HepG2 (cell line): Measurements from ENCODE around the gene ACSM2B. TPM values are rescaled to one million over a fixed set of nuclear protein-coding genes. Genes with fewer than 3 reads are reported as not detected.

ENCODE experiments used
- ADNP ChIP-seq: sonication (generic); formaldehyde crosslinking; IDR thresholded peaks from 2 replicates; pipeline ENCODE4 v1.4.0; 2020; ENCODE audit warnings: missing genetic modification reagents
- ARNT2 ChIP-seq: sonication (generic); formaldehyde crosslinking; IDR thresholded peaks from 2 replicates; pipeline ENCODE4 v1.8.0; 2022; ENCODE audit warnings: mild to moderate bottlenecking, low read depth, missing genetic modification reagents, moderate library complexity
- EHMT2 ChIP-seq: fragments of 200-600 bp; sonication (generic); IDR thresholded peaks from 2 replicates; pipeline ENCODE4 v1.7.0; 2017; ENCODE audit warnings: antibody characterized with exemption, low read depth, low read length, borderline replicate concordance
- KLF11 ChIP-seq: IDR thresholded peaks from 2 replicates; pipeline ENCODE4 v1.6.1; 2016; ENCODE audit warnings: missing compliant biosample characterization
- KMT2B ChIP-seq: IDR thresholded peaks from 2 replicates; pipeline ENCODE4 v1.6.1; 2016; ENCODE audit warnings: missing genetic modification reagents, missing compliant biosample characterization
- NCOR1 ChIP-seq: fragments of 200-600 bp; sonication (generic); IDR thresholded peaks from 2 replicates; pipeline ENCODE4 v1.7.0; 2017; ENCODE audit warnings: antibody characterized with exemption, low read length, borderline replicate concordance
- NFKB2 ChIP-seq: sonication (generic); formaldehyde crosslinking; IDR thresholded peaks from 2 replicates; pipeline ENCODE4 v1.4.0; 2020; ENCODE audit warnings: missing genetic modification reagents, borderline replicate concordance
- SNRNP70 ChIP-seq: fragments of 200-400 bp; formaldehyde crosslinking; IDR thresholded peaks from 2 replicates; pipeline ENCODE4 v1.6.1; 2017; ENCODE audit warnings: mild to moderate bottlenecking, low read depth, low read length, moderate library complexity
- SOX5 ChIP-seq: IDR thresholded peaks from 2 replicates; pipeline ENCODE4 v1.6.1; 2016; ENCODE audit warnings: borderline replicate concordance
- TOPORS ChIP-seq: sonication (generic); formaldehyde crosslinking; IDR thresholded peaks from 2 replicates; pipeline ENCODE4 v1.8.0; 2023; ENCODE audit warnings: mild to moderate bottlenecking, missing genetic modification reagents
- ZBTB20 ChIP-seq: sonication (generic); formaldehyde crosslinking; IDR thresholded peaks from 2 replicates; pipeline ENCODE4 v1.8.1; 2023; ENCODE audit warnings: missing genetic modification reagents, low read depth, mild to moderate bottlenecking, borderline replicate concordance
- ZFP41 ChIP-seq: sonication (generic); formaldehyde crosslinking; IDR thresholded peaks from 2 replicates; pipeline ENCODE4 v1.4.0; 2020; ENCODE audit warnings: mild to moderate bottlenecking, missing genetic modification reagents, borderline replicate concordance
- ZMYM4 ChIP-seq: sonication (generic); formaldehyde crosslinking; IDR thresholded peaks from 2 replicates; pipeline ENCODE4 v1.8.1; 2023; ENCODE audit warnings: mild to moderate bottlenecking, missing genetic modification reagents
- ZNF3 ChIP-seq: IDR thresholded peaks from 2 replicates; pipeline ENCODE4 v1.7.0; 2017; ENCODE audit warnings: inconsistent platforms
- ZNF562 ChIP-seq: sonication (generic); formaldehyde crosslinking; IDR thresholded peaks from 2 replicates; pipeline ENCODE4 v1.8.0; 2022; ENCODE audit warnings: missing genetic modification reagents, borderline replicate concordance
- polyA plus RNA-seq, 8 experiments: library from polyadenylated mRNA; depleted of rRNA in 3 of 8; stranded (reverse) in 7 of 8; unstranded in 1 of 8; fragments of >200 nt; fragmentation: Illumina TruSeq in 4 of 8; extraction: Trizol in 4 of 8; gene quantifications; 2 replicates each; pipeline versions ENCODE4 v1.2.1 to v1.2.3, GENCODE V29; 2011 to 2016; ENCODE audit warnings: low read depth in 4 of 8, missing spikeins in 1 of 8, mixed read lengths in 1 of 8; ENCODE audit not compliant: insufficient read depth in 1 of 8
- total RNA-seq, 5 experiments: library from RNA; depleted of rRNA; stranded (reverse); fragments of >200 nt; fragmentation: Illumina TruSeq; extraction: Trizol; gene quantifications; 2 replicates each; pipeline ENCODE4 v1.2.3, GENCODE V29; 2016; ENCODE audit warnings: low read depth in 1 of 5
- TF ChIP-seq, protein P1 (sequence below): sonication (generic); formaldehyde crosslinking; IDR thresholded peaks from 2 replicates; pipeline ENCODE4 v1.4.0; 2020; ENCODE audit warnings: missing genetic modification reagents, borderline replicate concordance
- TF ChIP-seq, protein P2 (sequence below), 2 experiments: sonication (generic) in 1 of 2; formaldehyde crosslinking in 1 of 2; IDR thresholded peaks; 2 replicates each; pipeline versions ENCODE4 v1.4.0 to v1.6.1; 2016 to 2020; ENCODE audit warnings: borderline replicate concordance in 1 of 2, low read depth in 1 of 2, mild to moderate bottlenecking in 1 of 2, missing genetic modification reagents in 1 of 2
- TF ChIP-seq, protein P3 (sequence below): sonication (generic); formaldehyde crosslinking; IDR thresholded peaks from 2 replicates; pipeline ENCODE4 v1.8.0; 2022; ENCODE audit warnings: mild to moderate bottlenecking, missing genetic modification reagents; ENCODE audit not compliant: insufficient replicate concordance
- TF ChIP-seq, protein P4 (sequence below): sonication (generic); formaldehyde crosslinking; IDR thresholded peaks from 2 replicates; pipeline ENCODE4 v1.4.0; 2020; ENCODE audit warnings: low read depth, mild to moderate bottlenecking, missing genetic modification reagents

ACSM2B gene
- total and polyA plus RNA-seq, 2 of the 13 experiments (the other 11 are each of a cell fraction or from before 2014, with no cell fraction given), result 22.9 to 34.0 TPM

DNA sequence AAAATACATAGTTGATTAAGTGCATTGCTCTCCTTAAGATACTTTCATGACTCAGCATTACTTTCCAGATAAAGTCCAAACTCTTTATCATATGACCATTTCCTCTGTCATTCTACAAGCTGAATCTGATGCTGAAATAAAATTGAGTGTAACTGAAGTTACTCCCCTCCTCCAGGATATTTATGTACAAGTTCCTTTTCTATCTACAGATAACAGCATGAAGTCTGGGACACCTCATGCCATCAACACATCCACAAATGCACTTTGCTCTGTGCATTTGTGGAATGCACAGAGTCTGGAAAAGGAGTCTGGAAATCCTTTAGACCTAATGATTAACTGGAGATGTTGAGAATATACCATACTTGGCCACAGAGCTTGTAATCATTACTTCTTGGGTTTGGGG is 60.5 kb downstream of the ACSM2B start (continued):
- TF ChIP-seq, protein P1, sequence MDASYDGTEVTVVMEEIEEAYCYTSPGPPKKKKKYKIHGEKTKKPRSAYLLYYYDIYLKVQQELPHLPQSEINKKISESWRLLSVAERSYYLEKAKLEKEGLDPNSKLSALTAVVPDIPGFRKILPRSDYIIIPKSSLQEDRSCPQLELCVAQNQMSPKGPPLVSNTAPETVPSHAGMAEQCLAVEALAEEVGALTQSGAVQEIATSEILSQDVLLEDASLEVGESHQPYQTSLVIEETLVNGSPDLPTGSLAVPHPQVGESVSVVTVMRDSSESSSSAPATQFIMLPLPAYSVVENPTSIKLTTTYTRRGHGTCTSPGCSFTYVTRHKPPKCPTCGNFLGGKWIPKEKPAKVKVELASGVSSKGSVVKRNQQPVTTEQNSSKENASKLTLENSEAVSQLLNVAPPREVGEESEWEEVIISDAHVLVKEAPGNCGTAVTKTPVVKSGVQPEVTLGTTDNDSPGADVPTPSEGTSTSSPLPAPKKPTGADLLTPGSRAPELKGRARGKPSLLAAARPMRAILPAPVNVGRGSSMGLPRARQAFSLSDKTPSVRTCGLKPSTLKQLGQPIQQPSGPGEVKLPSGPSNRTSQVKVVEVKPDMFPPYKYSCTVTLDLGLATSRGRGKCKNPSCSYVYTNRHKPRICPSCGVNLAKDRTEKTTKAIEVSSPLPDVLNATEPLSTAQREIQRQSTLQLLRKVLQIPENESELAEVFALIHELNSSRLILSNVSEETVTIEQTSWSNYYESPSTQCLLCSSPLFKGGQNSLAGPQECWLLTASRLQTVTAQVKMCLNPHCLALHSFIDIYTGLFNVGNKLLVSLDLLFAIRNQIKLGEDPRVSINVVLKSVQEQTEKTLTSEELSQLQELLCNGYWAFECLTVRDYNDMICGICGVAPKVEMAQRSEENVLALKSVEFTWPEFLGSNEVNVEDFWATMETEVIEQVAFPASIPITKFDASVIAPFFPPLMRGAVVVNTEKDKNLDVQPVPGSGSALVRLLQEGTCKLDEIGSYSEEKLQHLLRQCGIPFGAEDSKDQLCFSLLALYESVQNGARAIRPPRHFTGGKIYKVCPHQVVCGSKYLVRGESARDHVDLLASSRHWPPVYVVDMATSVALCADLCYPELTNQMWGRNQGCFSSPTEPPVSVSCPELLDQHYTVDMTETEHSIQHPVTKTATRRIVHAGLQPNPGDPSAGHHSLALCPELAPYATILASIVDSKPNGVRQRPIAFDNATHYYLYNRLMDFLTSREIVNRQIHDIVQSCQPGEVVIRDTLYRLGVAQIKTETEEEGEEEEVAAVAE (CRISPR knock-in tag), result no peak
- TF ChIP-seq, protein P2, sequence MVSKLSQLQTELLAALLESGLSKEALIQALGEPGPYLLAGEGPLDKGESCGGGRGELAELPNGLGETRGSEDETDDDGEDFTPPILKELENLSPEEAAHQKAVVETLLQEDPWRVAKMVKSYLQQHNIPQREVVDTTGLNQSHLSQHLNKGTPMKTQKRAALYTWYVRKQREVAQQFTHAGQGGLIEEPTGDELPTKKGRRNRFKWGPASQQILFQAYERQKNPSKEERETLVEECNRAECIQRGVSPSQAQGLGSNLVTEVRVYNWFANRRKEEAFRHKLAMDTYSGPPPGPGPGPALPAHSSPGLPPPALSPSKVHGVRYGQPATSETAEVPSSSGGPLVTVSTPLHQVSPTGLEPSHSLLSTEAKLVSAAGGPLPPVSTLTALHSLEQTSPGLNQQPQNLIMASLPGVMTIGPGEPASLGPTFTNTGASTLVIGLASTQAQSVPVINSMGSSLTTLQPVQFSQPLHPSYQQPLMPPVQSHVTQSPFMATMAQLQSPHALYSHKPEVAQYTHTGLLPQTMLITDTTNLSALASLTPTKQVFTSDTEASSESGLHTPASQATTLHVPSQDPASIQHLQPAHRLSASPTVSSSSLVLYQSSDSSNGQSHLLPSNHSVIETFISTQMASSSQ (IDR thresholded peaks at IDR 0.05; ENCODE audit: low read depth), result peak; percentile 78
- TF ChIP-seq, protein P2 (CRISPR knock-in tag; IDR thresholded peaks at IDR 0.05; ENCODE audit: borderline replicate concordance), result no peak
- TF ChIP-seq, protein P3, sequence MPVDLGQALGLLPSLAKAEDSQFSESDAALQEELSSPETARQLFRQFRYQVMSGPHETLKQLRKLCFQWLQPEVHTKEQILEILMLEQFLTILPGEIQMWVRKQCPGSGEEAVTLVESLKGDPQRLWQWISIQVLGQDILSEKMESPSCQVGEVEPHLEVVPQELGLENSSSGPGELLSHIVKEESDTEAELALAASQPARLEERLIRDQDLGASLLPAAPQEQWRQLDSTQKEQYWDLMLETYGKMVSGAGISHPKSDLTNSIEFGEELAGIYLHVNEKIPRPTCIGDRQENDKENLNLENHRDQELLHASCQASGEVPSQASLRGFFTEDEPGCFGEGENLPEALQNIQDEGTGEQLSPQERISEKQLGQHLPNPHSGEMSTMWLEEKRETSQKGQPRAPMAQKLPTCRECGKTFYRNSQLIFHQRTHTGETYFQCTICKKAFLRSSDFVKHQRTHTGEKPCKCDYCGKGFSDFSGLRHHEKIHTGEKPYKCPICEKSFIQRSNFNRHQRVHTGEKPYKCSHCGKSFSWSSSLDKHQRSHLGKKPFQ (CRISPR knock-in tag), result no peak
- TF ChIP-seq EHMT2 (peak; percentile 83; the same call in 1 of the 2 replicates), KLF11 (CRISPR knock-in tag) (no peak), ZNF3 (CRISPR knock-in tag) (no peak), NCOR1 (peak; percentile 45; the same call in 1 of the 2 replicates), ZMYM4 (CRISPR knock-in tag) (peak; percentile 78), NFKB2 (CRISPR knock-in tag) (no peak), SOX5 (CRISPR knock-in tag) (peak; percentile 49; the same call in 1 of the 2 replicates), KMT2B (CRISPR knock-in tag) (no peak), TOPORS (no peak), ZFP41 (CRISPR knock-in tag) (no peak), ADNP (CRISPR knock-in tag) (no peak), SNRNP70 (no peak), ARNT2 (CRISPR knock-in tag) (no peak), ZNF562 (CRISPR knock-in tag) (no peak), ZBTB20 (CRISPR knock-in tag) (no peak)
- TF ChIP-seq, protein P4, sequence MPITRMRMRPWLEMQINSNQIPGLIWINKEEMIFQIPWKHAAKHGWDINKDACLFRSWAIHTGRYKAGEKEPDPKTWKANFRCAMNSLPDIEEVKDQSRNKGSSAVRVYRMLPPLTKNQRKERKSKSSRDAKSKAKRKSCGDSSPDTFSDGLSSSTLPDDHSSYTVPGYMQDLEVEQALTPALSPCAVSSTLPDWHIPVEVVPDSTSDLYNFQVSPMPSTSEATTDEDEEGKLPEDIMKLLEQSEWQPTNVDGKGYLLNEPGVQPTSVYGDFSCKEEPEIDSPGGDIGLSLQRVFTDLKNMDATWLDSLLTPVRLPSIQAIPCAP (CRISPR knock-in tag), result no peak
